GM23338 (cell line): ENCODE measurements around the gene CDKAL1. TPM values are rescaled to one million over a fixed set of nuclear protein-coding genes. Genes with fewer than 3 reads are reported as not detected.

Source experiments
- ATAC-seq: fragments of 200-7000 bp; cut with Tn5 transposase; 3 replicates; pipeline ENCODE4 v1.9.1; 2020
- DNase-seq: peaks from one replicate; pipeline ENCODE4 v3.0.0-alpha.2; 2015; ENCODE audit warnings: low spot score
- H2AFZ ChIP-seq: fragments of 200-600 bp; sonication (generic); 2 replicates; pipeline ENCODE4 v1.8.0; 2016; ENCODE audit warnings: antibody characterized with exemption, mild to moderate bottlenecking, moderate library complexity
- H3F3A ChIP-seq: fragments of 200-600 bp; sonication (generic); replicated peaks from 2 replicates; pipeline ENCODE4 v1.8.0; 2017; ENCODE audit warnings: antibody characterized with exemption, mixed run types, low read depth
- H3K27ac ChIP-seq: fragments of 200-600 bp; sonication (generic); 2 replicates; pipeline ENCODE4 v1.6.1; 2016; ENCODE audit warnings: low read depth
- H3K27me3 ChIP-seq: fragments of 200-600 bp; sonication (generic); 2 replicates; pipeline ENCODE4 v1.8.0; 2016; ENCODE audit warnings: mild to moderate bottlenecking, mixed run types, moderate library complexity; ENCODE audit not compliant: insufficient read depth
- H3K36me3 ChIP-seq: fragments of 200-600 bp; sonication (generic); 2 replicates; pipeline ENCODE4 v1.8.0; 2016; ENCODE audit warnings: mild to moderate bottlenecking; ENCODE audit not compliant: insufficient read depth
- H3K4me1 ChIP-seq: fragments of 200-600 bp; sonication (generic); 2 replicates; pipeline ENCODE4 v1.8.0; 2016; ENCODE audit warnings: mild to moderate bottlenecking, moderate library complexity; ENCODE audit not compliant: insufficient read depth
- H3K4me2 ChIP-seq: fragments of 200-600 bp; sonication (generic); 2 replicates; pipeline ENCODE4 v1.7.1; 2017; ENCODE audit warnings: mixed run types
- H3K4me3 ChIP-seq: fragments of 200-600 bp; sonication (generic); 2 replicates; pipeline ENCODE4 v1.6.1; 2016; ENCODE audit warnings: mixed run types
- H3K79me2 ChIP-seq: fragments of 200-600 bp; sonication (generic); replicated peaks from 2 replicates; pipeline ENCODE4 v1.8.0; 2017; ENCODE audit warnings: mild to moderate bottlenecking; ENCODE audit not compliant: insufficient read depth
- H3K9me2 ChIP-seq: fragments of 200-600 bp; sonication (generic); 2 replicates; pipeline ENCODE4 v1.8.0; 2017; ENCODE audit not compliant: insufficient read depth
- H4K20me1 ChIP-seq: fragments of 200-600 bp; sonication (generic); replicated peaks from 2 replicates; pipeline ENCODE4 v1.8.0; 2017; ENCODE audit warnings: mild to moderate bottlenecking; ENCODE audit not compliant: insufficient read depth
- H3K27ac Mint-ChIP-seq: 2 replicates; pipeline ENCODE4 v1.8.0; 2020; ENCODE audit warnings: inconsistent platforms, mild to moderate bottlenecking, moderate library complexity, mixed read lengths
- H3K27me3 Mint-ChIP-seq: 3 replicates; pipeline ENCODE4 v1.8.0; 2022; ENCODE audit warnings: low read depth, mild to moderate bottlenecking, moderate library complexity, mixed read lengths, inconsistent platforms; ENCODE audit not compliant: insufficient read depth, poor library complexity
- H3K36me3 Mint-ChIP-seq: 3 replicates; pipeline ENCODE4 v1.8.0; 2021; ENCODE audit warnings: low read depth, mild to moderate bottlenecking, inconsistent platforms, moderate library complexity, mixed read lengths
- H3K4me1 Mint-ChIP-seq: 3 replicates; pipeline ENCODE4 v1.8.0; 2020; ENCODE audit warnings: mild to moderate bottlenecking, inconsistent platforms, mixed read lengths
- H3K4me3 Mint-ChIP-seq: 3 replicates; pipeline ENCODE4 v1.8.0; 2021; ENCODE audit warnings: moderate library complexity, mild to moderate bottlenecking, inconsistent platforms, mixed read lengths
- H3K9me3 Mint-ChIP-seq: 3 replicates; pipeline ENCODE4 v1.8.0; 2020; ENCODE audit warnings: moderate library complexity, mild to moderate bottlenecking, inconsistent platforms, mixed read lengths
- CREB1 ChIP-seq: fragments of 250-450 bp; sonication (Bioruptor Pico); IDR thresholded peaks from 2 replicates; pipeline ENCODE4 v1.5.0; 2020; ENCODE audit warnings: low read depth, mild to moderate bottlenecking, moderate library complexity
- CTCF ChIP-seq, 2 experiments: fragments of 200-600 bp in 1 of 2; sonication (generic) in 1 of 2; conservative IDR thresholded peaks; 2 replicates each; pipeline versions ENCODE4 v1.5.1 to v1.6.1; 2016 to 2017; ENCODE audit warnings: antibody characterized with exemption in 2 of 2, low read depth in 2 of 2, mild to moderate bottlenecking in 2 of 2, moderate library complexity in 1 of 2
- ETS1 ChIP-seq: IDR thresholded peaks from 2 replicates; pipeline ENCODE4 v1.6.1; 2016; ENCODE audit warnings: antibody characterized with exemption
- EZH2 ChIP-seq: fragments of 200-600 bp; sonication (generic); IDR thresholded peaks from one replicate; pipeline ENCODE4 v1.8.0; 2017; ENCODE audit warnings: antibody characterized with exemption, mild to moderate bottlenecking, low read depth; ENCODE audit not compliant: unreplicated experiment
- JUNB ChIP-seq: IDR thresholded peaks from one replicate; pipeline ENCODE4 v1.6.1; 2016; ENCODE audit warnings: antibody characterized with exemption; ENCODE audit not compliant: unreplicated experiment
- NANOG ChIP-seq: IDR thresholded peaks from 2 replicates; pipeline ENCODE4 v1.6.1; 2016; ENCODE audit warnings: antibody characterized with exemption, borderline replicate concordance
- POLR2AphosphoS5 ChIP-seq: IDR thresholded peaks from 2 replicates; pipeline ENCODE4 v1.6.1; 2016; ENCODE audit warnings: antibody characterized with exemption, low read depth
- REST ChIP-seq: IDR thresholded peaks from one replicate; pipeline ENCODE4 v1.6.1; 2018; ENCODE audit warnings: antibody characterized with exemption; ENCODE audit not compliant: unreplicated experiment
- STAT1 ChIP-seq: IDR thresholded peaks from one replicate; pipeline ENCODE4 v1.6.1; 2016; ENCODE audit warnings: antibody characterized with exemption; ENCODE audit not compliant: unreplicated experiment
- ZNF114 ChIP-seq: fragments of 250-450 bp; sonication (Bioruptor Pico); IDR thresholded peaks from 2 replicates; pipeline ENCODE4 v1.5.0; 2020; ENCODE audit warnings: mild to moderate bottlenecking, moderate library complexity
- ZNF331 ChIP-seq: fragments of 250-450 bp; sonication (Bioruptor Pico); IDR thresholded peaks from 2 replicates; pipeline ENCODE4 v1.5.0; 2020; ENCODE audit warnings: low read depth, mild to moderate bottlenecking, moderate library complexity
- ZNF462 ChIP-seq: fragments of 250-450 bp; sonication (Bioruptor Pico); IDR thresholded peaks from 2 replicates; pipeline ENCODE4 v1.5.0; 2020; ENCODE audit warnings: mild to moderate bottlenecking, moderate library complexity
- polyA plus RNA-seq: library from polyadenylated mRNA; unstranded; fragments of >200 nt; fragmentation: Nextera tagmentation; extraction: Ambion mirVana; gene quantifications from 2 replicates; pipeline ENCODE4 v1.2.1, GENCODE V29; 2016
- total RNA-seq: library from RNA; depleted of rRNA; stranded (reverse); fragments of >200 nt; shearing (Covaris generic); gene quantifications from 2 replicates; pipeline ENCODE4 v1.2.3, GENCODE V29; 2014

CDKAL1 gene
- total and polyA plus RNA-seq, 2 experiments from 2014 or later: 17.8 to 35.0 TPM

GRCh38 chr6:21074484-21074883, 540.2 kb downstream of the CDKAL1 start:
- Histone ChIP-seq H3F3A (no peaks in the 10 kb centered on the region), H3K36me3 (no peaks in the 10 kb centered on the region), H3K4me2 (no peak overlapping the region), H4K20me1 (no peaks in the 10 kb centered on the region), H3K27me3 (no peaks in the 10 kb centered on the region), H3K4me3 (no peak overlapping the region), H3K9me2 (no peaks in the 10 kb centered on the region; the same call in 1 of the 2 replicates), H3K4me1 (peaks cover 19% of the 10 kb centered on the region; the same call in 1 of the 2 replicates), H3K79me2 (no peaks in the 10 kb centered on the region), H2AFZ (no peak overlapping the region), H3K27ac (no peak overlapping the region)
- H3K4me1 Mint-ChIP-seq: peaks cover 17% of the 10 kb centered on the region
- ATAC-seq: no peak
- no peak overlapping the region for H3K27ac Mint-ChIP-seq
- H3K4me3 Mint-ChIP-seq: no peak overlapping the region
- TF ChIP-seq EZH2 (no peak), ZNF331 (CRISPR knock-in tag) (no peak), REST (no peak), STAT1 (no peak), ETS1 (no peak), NANOG (no peak), JUNB (no peak), ZNF114 (CRISPR knock-in tag) (no peak), ZNF462 (CRISPR knock-in tag) (no peak), CREB1 (CRISPR knock-in tag) (no peak), CTCF (conservative IDR thresholded peaks at IDR 0.05; ENCODE audit: low read depth in 2 of 2) (no peak), POLR2AphosphoS5 (no peak)
- DNase-seq: no peak
- H3K27me3 Mint-ChIP-seq: peaks cover 4% of the 10 kb centered on the region
- H3K36me3 Mint-ChIP-seq: peaks cover 21% of the 10 kb centered on the region; the same call in 2 of the 3 replicates
- peaks cover 7% of the 10 kb centered on the region; the same call in 2 of the 3 replicates for H3K9me3 Mint-ChIP-seq
